Stimulated activated memory B cell treated with anti-CD40 and anti-IgM and Interleukin-4, amounts not matched to agents 10 μg/mL and 1 μg/mL and 100 μg/mL, for 72 hours (primary cell): Measurements from ENCODE around the gene PARD3B.
A peak's percentile ranks its signal among the peaks of the same experiment; 100 is the strongest.
"Not testable (repeated sequence)": the region's sequence is repeated elsewhere in the genome, so short reads cannot be mapped to it uniquely, and the experiment has no call there.

Experiments used
- ATAC-seq: fragments of 150-1000 bp; cut with Tn5 transposase; 2 replicates; pipeline ENCODE4 v1.10.0; 2021
- H3K27ac Mint-ChIP-seq: one replicate; pipeline ENCODE4 v1.8.0; 2022; ENCODE audit warnings: mild to moderate bottlenecking, mixed read lengths
- H3K27me3 Mint-ChIP-seq: one replicate; pipeline ENCODE4 v1.8.0; 2022; ENCODE audit warnings: mixed read lengths
- H3K36me3 Mint-ChIP-seq: one replicate; pipeline ENCODE4 v1.8.0; 2022; ENCODE audit warnings: mixed read lengths
- H3K4me1 Mint-ChIP-seq: one replicate; pipeline ENCODE4 v1.8.0; 2022; ENCODE audit warnings: mixed read lengths
- H3K4me3 Mint-ChIP-seq: one replicate; pipeline ENCODE4 v1.8.0; 2022; ENCODE audit warnings: mild to moderate bottlenecking, moderate library complexity, mixed read lengths
- H3K9me3 Mint-ChIP-seq: one replicate; pipeline ENCODE4 v1.8.0; 2022; ENCODE audit warnings: mixed read lengths

PARD3B gene

GRCh38 chr2:205193125-205193835 lies 648.0 kb downstream of the PARD3B start:
- H3K4me3 Mint-ChIP-seq: no peak overlapping the region
- H3K36me3 Mint-ChIP-seq: no peaks in the 10 kb centered on the region
- peaks cover 8% of the 10 kb centered on the region for H3K27me3 Mint-ChIP-seq
- no peak overlapping the region for H3K27ac Mint-ChIP-seq
- no peaks in the 10 kb centered on the region for H3K9me3 Mint-ChIP-seq
- ATAC-seq: no peak
- H3K4me1 Mint-ChIP-seq: no peaks in the 10 kb centered on the region

- no peak overlapping the region for H3K27ac Mint-ChIP-seq
- no peaks in the 10 kb centered on the region for H3K4me1 Mint-ChIP-seq
- H3K4me3 Mint-ChIP-seq: no peak overlapping the region
- no peaks in the 10 kb centered on the region for H3K9me3 Mint-ChIP-seq
- peaks cover 8% of the 10 kb centered on the region for H3K27me3 Mint-ChIP-seq
- H3K36me3 Mint-ChIP-seq: no peaks in the 10 kb centered on the region
- peak; percentile 45 for ATAC-seq
These were observed 648.6 kb downstream of the PARD3B start for GRCh38 chr2:205193836-205194228.

- H3K27me3 Mint-ChIP-seq: peaks cover 8% of the 10 kb centered on the region
- no peaks in the 10 kb centered on the region for H3K36me3 Mint-ChIP-seq
- ATAC-seq: peak; percentile 31
- H3K9me3 Mint-ChIP-seq: no peaks in the 10 kb centered on the region
- no peak overlapping the region for H3K4me3 Mint-ChIP-seq
- H3K27ac Mint-ChIP-seq: no peak overlapping the region
- H3K4me1 Mint-ChIP-seq: no peaks in the 10 kb centered on the region
These were observed 652.3 kb downstream of the PARD3B start for GRCh38 chr2:205197468-205198139.

- Mint-ChIP-seq H3K4me1 (no peaks in the 10 kb centered on the region), H3K27ac (no peak overlapping the region), H3K27me3 (peaks cover 8% of the 10 kb centered on the region), H3K9me3 (no peaks in the 10 kb centered on the region), H3K36me3 (no peaks in the 10 kb centered on the region), H3K4me3 (no peak overlapping the region)
- ATAC-seq: peak; percentile 36
These were observed 652.9 kb downstream of the PARD3B start for GRCh38 chr2:205198140-205198525.

- no peaks in the 10 kb centered on the region for H3K4me1 Mint-ChIP-seq
- no peak for ATAC-seq
- H3K4me3 Mint-ChIP-seq: no peak overlapping the region
- H3K27me3 Mint-ChIP-seq: peaks cover 8% of the 10 kb centered on the region
- no peaks in the 10 kb centered on the region for H3K9me3 Mint-ChIP-seq
- no peak overlapping the region for H3K27ac Mint-ChIP-seq
- no peaks in the 10 kb centered on the region for H3K36me3 Mint-ChIP-seq
These were observed 654.0 kb downstream of the PARD3B start for GRCh38 chr2:205199165-205199850.

- Mint-ChIP-seq H3K4me3 (no peak overlapping the region), H3K9me3 (no peaks in the 10 kb centered on the region), H3K36me3 (no peaks in the 10 kb centered on the region), H3K27me3 (no peaks in the 10 kb centered on the region), H3K27ac (no peak overlapping the region), H3K4me1 (no peaks in the 10 kb centered on the region)
- no peak for ATAC-seq
These were observed 665.2 kb downstream of the PARD3B start for GRCh38 chr2:205210494-205210893.

- Mint-ChIP-seq H3K4me3 (no peak overlapping the region), H3K27me3 (no peaks in the 10 kb centered on the region), H3K27ac (no peak overlapping the region), H3K4me1 (no peaks in the 10 kb centered on the region), H3K9me3 (no peaks in the 10 kb centered on the region), H3K36me3 (no peaks in the 10 kb centered on the region)
- ATAC-seq: no peak
These were observed 667.1 kb downstream of the PARD3B start for GRCh38 chr2:205212357-205212756.

- Mint-ChIP-seq H3K4me3 (no peak overlapping the region), H3K36me3 (no peaks in the 10 kb centered on the region), H3K27ac (no peak overlapping the region), H3K27me3 (peaks cover 10% of the 10 kb centered on the region), H3K4me1 (no peaks in the 10 kb centered on the region), H3K9me3 (no peaks in the 10 kb centered on the region)
- no peak for ATAC-seq
These were observed 670.8 kb downstream of the PARD3B start for GRCh38 chr2:205216092-205216491.

- no peak for ATAC-seq
- Mint-ChIP-seq H3K27me3 (peaks cover 10% of the 10 kb centered on the region), H3K27ac (no peak overlapping the region), H3K9me3 (no peaks in the 10 kb centered on the region), H3K4me1 (no peaks in the 10 kb centered on the region), H3K4me3 (no peak overlapping the region), H3K36me3 (no peaks in the 10 kb centered on the region)
These were observed 671.3 kb downstream of the PARD3B start for GRCh38 chr2:205216580-205216979.

- H3K4me1 Mint-ChIP-seq: no peaks in the 10 kb centered on the region
- H3K9me3 Mint-ChIP-seq: no peaks in the 10 kb centered on the region
- H3K27me3 Mint-ChIP-seq: peaks cover 10% of the 10 kb centered on the region
- no peak overlapping the region for H3K4me3 Mint-ChIP-seq
- no peak overlapping the region for H3K27ac Mint-ChIP-seq
- H3K36me3 Mint-ChIP-seq: no peaks in the 10 kb centered on the region
- ATAC-seq: no peak
These were observed 671.7 kb downstream of the PARD3B start for GRCh38 chr2:205217004-205217403.

- no peak for ATAC-seq
- Mint-ChIP-seq H3K27me3 (peaks cover 10% of the 10 kb centered on the region), H3K4me3 (no peak overlapping the region), H3K9me3 (no peaks in the 10 kb centered on the region), H3K4me1 (no peaks in the 10 kb centered on the region), H3K36me3 (no peaks in the 10 kb centered on the region), H3K27ac (no peak overlapping the region)
These were observed 672.8 kb downstream of the PARD3B start for GRCh38 chr2:205218056-205218455.

GRCh38 chr2:205218816-205219215 lies 673.5 kb downstream of the PARD3B start:
- H3K4me1 Mint-ChIP-seq, H3K27ac Mint-ChIP-seq, H3K4me3 Mint-ChIP-seq, H3K36me3 Mint-ChIP-seq, H3K27me3 Mint-ChIP-seq, H3K9me3 Mint-ChIP-seq, ATAC-seq: not testable (repeated sequence)

- Mint-ChIP-seq H3K36me3 (no peaks in the 10 kb centered on the region), H3K27ac (no peak overlapping the region), H3K9me3 (no peaks in the 10 kb centered on the region), H3K27me3 (peaks cover 10% of the 10 kb centered on the region), H3K4me3 (no peak overlapping the region), H3K4me1 (no peaks in the 10 kb centered on the region)
- no peak for ATAC-seq
These were observed 675.3 kb downstream of the PARD3B start for GRCh38 chr2:205220559-205220958.

GRCh38 chr2:205232086-205232485 lies 686.8 kb downstream of the PARD3B start:
- no peak for ATAC-seq
- H3K4me3 Mint-ChIP-seq: no peak overlapping the region

GRCh38 chr2:205235434-205235833 lies 690.2 kb downstream of the PARD3B start:
- no peaks in the 10 kb centered on the region for H3K27me3 Mint-ChIP-seq
- no peaks in the 10 kb centered on the region for H3K4me1 Mint-ChIP-seq
- no peaks in the 10 kb centered on the region for H3K36me3 Mint-ChIP-seq
- no peak overlapping the region for H3K4me3 Mint-ChIP-seq
- no peaks in the 10 kb centered on the region for H3K9me3 Mint-ChIP-seq
- H3K27ac Mint-ChIP-seq: no peak overlapping the region
- ATAC-seq: peak; percentile 8

More at GRCh38 chr2:205232086-205232485, 686.8 kb downstream of the PARD3B start:
- Mint-ChIP-seq H3K27me3 (peaks cover 10% of the 10 kb centered on the region), H3K9me3 (no peaks in the 10 kb centered on the region), H3K4me1 (no peaks in the 10 kb centered on the region), H3K36me3 (no peaks in the 10 kb centered on the region), H3K27ac (no peak overlapping the region)

- ATAC-seq: no peak
- Mint-ChIP-seq H3K9me3 (no peaks in the 10 kb centered on the region), H3K4me1 (no peaks in the 10 kb centered on the region), H3K27me3 (no peaks in the 10 kb centered on the region), H3K36me3 (no peaks in the 10 kb centered on the region), H3K4me3 (no peak overlapping the region), H3K27ac (no peak overlapping the region)
These were observed 692.2 kb downstream of the PARD3B start for GRCh38 chr2:205237524-205237923.
